Neutrophil (primary cell): ENCODE results near the gene SYNPO2.

Source experiments
- H3K27ac ChIP-seq: fragments of 200-600 bp; sonication (generic); 2 replicates; pipeline ENCODE4 v1.5.1; 2016; ENCODE audit warnings: mild to moderate bottlenecking, moderate library complexity
- H3K27me3 ChIP-seq: fragments of 200-600 bp; sonication (generic); 2 replicates; pipeline ENCODE4 v1.6.0; 2016; ENCODE audit warnings: mild to moderate bottlenecking
- H3K36me3 ChIP-seq: fragments of 200-600 bp; sonication (generic); 2 replicates; pipeline ENCODE4 v1.5.1; 2017
- H3K4me1 ChIP-seq, 2 experiments: fragments of 200-600 bp in 1 of 2; sonication (generic) in 1 of 2; 1 replicate in 1 of 2; 2 replicates in 1 of 2; pipeline versions ENCODE4 v1.5.1 to v1.6.1; 2013 to 2016; ENCODE audit warnings: low read depth in 1 of 2, low read length in 1 of 2, mild to moderate bottlenecking in 1 of 2, moderate library complexity in 1 of 2; ENCODE audit not compliant: control insufficient read depth in 1 of 2, insufficient read depth in 1 of 2
- H3K4me3 ChIP-seq, 2 experiments: fragments of 200-600 bp in 1 of 2; sonication (generic) in 1 of 2; 1 replicate in 1 of 2; 2 replicates in 1 of 2; pipeline ENCODE4 v1.5.1; 2013 to 2016; ENCODE audit warnings: low read depth in 1 of 2, low read length in 1 of 2, mild to moderate bottlenecking in 1 of 2, moderate library complexity in 1 of 2
- H3K9me3 ChIP-seq: fragments of 200-600 bp; sonication (generic); 2 replicates; pipeline ENCODE4 v1.5.1; 2016
- CTCF ChIP-seq: fragments of 200-600 bp; sonication (generic); IDR thresholded peaks from 2 replicates; pipeline ENCODE4 v1.5.1; 2016; ENCODE audit warnings: antibody characterized with exemption

SYNPO2 gene

DNA sequence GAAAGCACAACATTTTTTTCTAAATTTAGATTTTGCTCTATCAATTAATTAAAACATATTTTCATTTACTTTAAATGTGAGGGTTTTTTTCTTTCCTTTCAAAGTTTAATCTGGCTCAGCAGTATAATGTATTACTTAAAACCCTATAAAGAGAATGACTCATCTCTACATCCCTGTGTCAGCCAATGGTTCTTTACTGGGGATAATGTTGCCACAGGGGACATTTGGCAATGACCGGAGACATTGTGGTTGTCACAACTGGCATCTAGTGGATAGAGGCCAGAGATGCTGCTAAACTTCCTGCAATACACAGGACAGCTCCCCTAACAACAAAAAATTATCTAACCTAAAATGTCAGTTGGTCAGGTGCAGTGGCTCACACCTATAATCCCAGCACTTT, 53.8 kb downstream of the SYNPO2 start:
- Histone ChIP-seq H3K27me3 (no peaks in the 10 kb centered on the region), H3K9me3 (no peaks in the 10 kb centered on the region), H3K36me3 (no peaks in the 10 kb centered on the region), H3K27ac (no peak overlapping the region), H3K4me1 (peaks cover 15 to 19% of the 10 kb centered on the region in 2 experiments), H3K4me3 (no peak overlapping the region)
- TF ChIP-seq CTCF: no peak

DNA sequence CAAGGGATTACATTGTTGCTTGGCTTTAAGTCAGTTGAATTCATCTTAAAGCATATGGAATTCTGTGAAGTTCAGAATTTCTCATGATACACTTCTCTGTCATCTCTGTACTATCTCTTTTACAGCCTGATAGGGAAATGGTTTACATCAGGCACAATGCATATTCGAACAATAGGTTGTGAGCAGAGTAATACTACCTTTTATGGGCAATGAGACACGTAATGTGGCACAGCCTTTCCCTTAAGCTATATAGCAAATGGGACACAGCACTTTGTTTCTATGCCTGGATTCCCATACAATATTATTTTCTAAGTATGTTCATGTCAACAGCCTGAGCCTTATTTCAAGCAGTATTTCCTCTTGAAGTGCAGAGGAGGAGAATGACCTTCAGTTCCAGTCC, 58.4 kb downstream of the SYNPO2 start:
- H3K9me3 ChIP-seq: no peaks in the 10 kb centered on the region
- H3K4me1 ChIP-seq: peaks cover 7% of the 10 kb centered on the region in 2 experiments
- H3K4me3 ChIP-seq: no peak overlapping the region
- H3K27me3 ChIP-seq: no peaks in the 10 kb centered on the region
- no peak for TF ChIP-seq CTCF
- no peaks in the 10 kb centered on the region for H3K36me3 ChIP-seq
- no peak overlapping the region for H3K27ac ChIP-seq

- Histone ChIP-seq H3K36me3 (no peaks in the 10 kb centered on the region), H3K4me1 (no peaks in the 10 kb centered on the region)
- TF ChIP-seq CTCF: no peak
Measured at GRCh38 chr4:118948545-118949144, 60.0 kb downstream of the SYNPO2 start.

DNA sequence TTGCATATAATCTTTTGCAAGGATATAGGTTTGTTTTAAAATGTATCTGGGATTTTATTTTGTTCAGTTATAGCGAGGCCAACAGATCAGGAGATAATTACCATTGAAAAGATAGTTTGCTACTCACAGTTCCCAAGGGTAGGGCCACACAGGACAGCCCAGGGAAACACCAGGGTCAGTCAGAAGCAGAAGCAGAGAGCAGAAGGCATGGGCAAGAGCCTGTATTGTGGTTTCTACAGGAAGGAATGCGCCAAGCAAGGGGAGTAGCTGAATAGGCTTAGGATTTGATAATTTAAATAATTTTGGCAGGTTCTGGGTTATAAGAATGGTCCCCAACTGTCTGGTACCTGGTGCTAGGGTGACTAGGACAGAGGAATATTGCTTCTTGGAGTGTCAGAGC, 61.6 kb downstream of the SYNPO2 start:
- H3K27me3 ChIP-seq: no peaks in the 10 kb centered on the region
- H3K4me1 ChIP-seq: no peaks in the 10 kb centered on the region
- no peaks in the 10 kb centered on the region for H3K9me3 ChIP-seq
- no peak overlapping the region for H3K27ac ChIP-seq
- H3K4me3 ChIP-seq: no peak overlapping the region
- no peak for TF ChIP-seq CTCF
- H3K36me3 ChIP-seq: no peaks in the 10 kb centered on the region

More at GRCh38 chr4:118948545-118949144, 60.0 kb downstream of the SYNPO2 start:
- Histone ChIP-seq H3K27me3 (no peaks in the 10 kb centered on the region), H3K27ac (no peak overlapping the region), H3K9me3 (no peaks in the 10 kb centered on the region), H3K4me3 (no peak overlapping the region)

DNA sequence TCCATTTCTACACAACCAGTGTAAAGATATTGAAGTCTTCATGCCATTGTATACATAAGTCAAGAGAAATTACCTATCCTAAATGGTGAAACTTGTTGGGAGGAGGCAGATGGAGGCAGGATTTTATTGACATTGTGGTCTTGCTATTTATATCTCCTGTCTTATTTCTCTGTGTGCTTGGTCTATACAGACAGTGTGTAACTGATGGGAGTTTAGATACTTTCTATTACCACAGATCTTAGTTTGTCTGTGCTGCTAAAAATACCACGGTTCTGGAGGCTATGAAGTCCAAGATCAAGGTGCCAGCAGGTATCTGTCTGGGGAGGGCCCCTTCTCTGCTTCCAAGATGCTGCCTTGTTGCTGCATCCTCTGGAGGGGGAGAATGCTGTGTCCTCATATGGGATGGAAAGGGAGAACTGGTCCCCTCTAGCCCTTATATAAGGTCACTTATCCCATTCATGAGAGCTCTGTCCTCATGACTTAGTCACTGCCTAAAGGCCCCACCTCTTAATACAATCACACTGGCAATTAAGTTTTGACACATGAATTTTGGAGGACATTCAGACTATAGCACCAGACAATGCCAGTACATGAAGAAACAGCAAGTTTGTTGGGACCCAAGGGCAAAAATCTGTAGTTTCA, 62.4 kb downstream of the SYNPO2 start:
- Histone ChIP-seq H3K4me1 (no peaks in the 10 kb centered on the region), H3K9me3 (no peaks in the 10 kb centered on the region), H3K4me3 (no peak overlapping the region), H3K27me3 (no peaks in the 10 kb centered on the region), H3K36me3 (no peaks in the 10 kb centered on the region), H3K27ac (no peak overlapping the region)
- TF ChIP-seq CTCF: no peak
